Thyroid gland (tissue), 4 donors: Measurements from ENCODE around the gene LRCOL1. TPM values are rescaled to one million over a fixed set of nuclear protein-coding genes. Genes with fewer than 3 reads are reported as not detected.

Experiments
- DNase-seq, 2 donors: peaks; one replicate each; pipeline ENCODE4 v3.0.0-alpha.2; 2019
- H3K27ac ChIP-seq, 3 donors: fragments of 200-600 bp; sonication (generic); 1 replicate in 2 of 3; 2 replicates in 1 of 3; pipeline ENCODE4 v1.5.1; 2016 to 2019; ENCODE audit warnings: mild to moderate bottlenecking in 1 of 3, moderate library complexity in 1 of 3
- H3K27me3 ChIP-seq: fragments of 200-600 bp; sonication (generic); one replicate; pipeline ENCODE4 v1.5.1; 2019
- H3K36me3 ChIP-seq, 2 donors: fragments of 200-600 bp; sonication (generic); one replicate each; pipeline ENCODE4 v1.5.1; 2016 to 2019
- H3K4me1 ChIP-seq, 2 donors: fragments of 200-600 bp; sonication (generic); one replicate each; pipeline ENCODE4 v1.5.1; 2017 to 2019
- H3K4me3 ChIP-seq, 3 donors: fragments of 200-600 bp; sonication (generic); replicated peaks in 1 of 3; 1 replicate in 2 of 3; 2 replicates in 1 of 3; pipeline ENCODE4 v1.5.1; 2016; ENCODE audit warnings: mild to moderate bottlenecking in 1 of 3
- H3K9me3 ChIP-seq: fragments of 200-600 bp; sonication (generic); one replicate; pipeline ENCODE4 v1.5.1; 2017
- POLR2A ChIP-seq, 2 donors: fragments of 450-650 bp; IDR thresholded peaks; one replicate each; pipeline ENCODE4 v1.6.1; 2017; ENCODE audit warnings: antibody characterized with exemption in 2 of 2, mild to moderate bottlenecking in 2 of 2, moderate library complexity in 1 of 2
- WGBS, 2 donors: methylation state at CpG; one replicate each; pipeline ENCODE4 v1.1.5; 2017; 5-methylcytosine and 5-hydroxymethylcytosine counted together
- intact Hi-C: fragments of 100-400 bp; cut with DNase I; formaldehyde crosslinking; loops from one replicate; pipeline ENCODE4 v1.15.1; 2023
- total RNA-seq, 4 donors: library from RNA; depleted of rRNA; stranded (reverse); fragments of >200 nt; gene quantifications; one replicate each; pipeline ENCODE4 v1.2.3, GENCODE V29; 2016
- TF ChIP-seq, protein P1 (sequence below), 6 experiments: fragments of 200-600 bp in 3 of 6; fragments of 450-650 bp in 3 of 6; sonication (generic) in 3 of 6; IDR thresholded peaks; one replicate each; pipeline ENCODE4 v1.5.1; 2016 to 2019; ENCODE audit warnings: antibody characterized with exemption in 6 of 6, mild to moderate bottlenecking in 2 of 6, inconsistent platforms in 1 of 6, moderate library complexity in 1 of 6

Gene LRCOL1
- total RNA-seq, 4 donors from 2014 or later, result 0.89 to 3.2 (median 3.2) TPM; not detected in 1

DNA sequence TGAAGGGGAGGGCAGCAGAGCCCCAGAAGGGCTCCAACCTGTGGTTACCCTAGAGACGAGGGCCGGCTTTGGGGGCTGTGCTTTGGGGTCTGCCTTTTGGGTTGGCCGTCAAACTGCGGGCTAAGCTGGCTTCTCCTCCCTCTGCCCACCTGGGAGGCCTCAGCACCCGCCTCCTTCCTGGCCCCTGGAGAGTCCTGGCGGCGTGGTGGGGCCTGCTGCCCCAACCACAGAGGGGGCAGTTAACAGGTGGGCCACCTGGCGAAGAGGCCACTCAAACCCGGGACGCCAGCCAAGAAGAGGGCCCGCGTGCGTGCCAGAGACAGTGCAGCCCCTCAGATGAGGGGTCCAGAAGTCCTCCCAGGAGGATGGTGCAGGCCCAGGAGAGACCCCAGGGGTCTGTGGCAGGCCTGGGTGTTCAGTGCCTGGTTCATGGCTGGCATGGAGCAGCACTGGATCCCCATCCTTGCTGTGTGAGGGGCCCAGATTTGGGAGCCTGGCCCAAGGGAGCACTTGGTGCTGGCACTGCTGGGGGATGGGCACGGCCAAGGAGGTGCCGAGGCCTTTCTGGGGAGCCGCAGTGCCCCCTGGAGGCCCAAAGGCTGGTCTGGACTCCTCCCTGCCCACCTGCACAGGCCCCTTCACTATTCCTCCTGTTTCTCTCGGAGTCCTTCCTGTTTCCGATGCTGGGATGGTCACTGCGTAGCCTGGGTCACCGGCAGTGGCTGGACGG is 48.8 kb downstream of the LRCOL1 start:
- H3K9me3 ChIP-seq, result no peaks in the 10 kb centered on the region
- no peak overlapping the region for H3K27ac ChIP-seq
- WGBS, 2 donors, result 55 to 61% methylated on average over 8 to 18 of the region's 21 CpGs
- no peak overlapping the region for H3K4me3 ChIP-seq
- DNase-seq, result peak in 1 of 2 donors; percentile 41
- intact Hi-C loops, result no loop called here
- H3K4me1 ChIP-seq, result peaks cover 10 to 21% of the 10 kb centered on the region in 2 donors
- no peak for TF ChIP-seq POLR2A (IDR thresholded peaks at IDR 0.05)
- TF ChIP-seq, protein P1, sequence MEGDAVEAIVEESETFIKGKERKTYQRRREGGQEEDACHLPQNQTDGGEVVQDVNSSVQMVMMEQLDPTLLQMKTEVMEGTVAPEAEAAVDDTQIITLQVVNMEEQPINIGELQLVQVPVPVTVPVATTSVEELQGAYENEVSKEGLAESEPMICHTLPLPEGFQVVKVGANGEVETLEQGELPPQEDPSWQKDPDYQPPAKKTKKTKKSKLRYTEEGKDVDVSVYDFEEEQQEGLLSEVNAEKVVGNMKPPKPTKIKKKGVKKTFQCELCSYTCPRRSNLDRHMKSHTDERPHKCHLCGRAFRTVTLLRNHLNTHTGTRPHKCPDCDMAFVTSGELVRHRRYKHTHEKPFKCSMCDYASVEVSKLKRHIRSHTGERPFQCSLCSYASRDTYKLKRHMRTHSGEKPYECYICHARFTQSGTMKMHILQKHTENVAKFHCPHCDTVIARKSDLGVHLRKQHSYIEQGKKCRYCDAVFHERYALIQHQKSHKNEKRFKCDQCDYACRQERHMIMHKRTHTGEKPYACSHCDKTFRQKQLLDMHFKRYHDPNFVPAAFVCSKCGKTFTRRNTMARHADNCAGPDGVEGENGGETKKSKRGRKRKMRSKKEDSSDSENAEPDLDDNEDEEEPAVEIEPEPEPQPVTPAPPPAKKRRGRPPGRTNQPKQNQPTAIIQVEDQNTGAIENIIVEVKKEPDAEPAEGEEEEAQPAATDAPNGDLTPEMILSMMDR (IDR thresholded peaks at IDR 0.05), result peak in 1 of 6 experiments; percentile 29
- H3K27me3 ChIP-seq, result no peaks in the 10 kb centered on the region
- no peaks in the 10 kb centered on the region for H3K36me3 ChIP-seq

DNA sequence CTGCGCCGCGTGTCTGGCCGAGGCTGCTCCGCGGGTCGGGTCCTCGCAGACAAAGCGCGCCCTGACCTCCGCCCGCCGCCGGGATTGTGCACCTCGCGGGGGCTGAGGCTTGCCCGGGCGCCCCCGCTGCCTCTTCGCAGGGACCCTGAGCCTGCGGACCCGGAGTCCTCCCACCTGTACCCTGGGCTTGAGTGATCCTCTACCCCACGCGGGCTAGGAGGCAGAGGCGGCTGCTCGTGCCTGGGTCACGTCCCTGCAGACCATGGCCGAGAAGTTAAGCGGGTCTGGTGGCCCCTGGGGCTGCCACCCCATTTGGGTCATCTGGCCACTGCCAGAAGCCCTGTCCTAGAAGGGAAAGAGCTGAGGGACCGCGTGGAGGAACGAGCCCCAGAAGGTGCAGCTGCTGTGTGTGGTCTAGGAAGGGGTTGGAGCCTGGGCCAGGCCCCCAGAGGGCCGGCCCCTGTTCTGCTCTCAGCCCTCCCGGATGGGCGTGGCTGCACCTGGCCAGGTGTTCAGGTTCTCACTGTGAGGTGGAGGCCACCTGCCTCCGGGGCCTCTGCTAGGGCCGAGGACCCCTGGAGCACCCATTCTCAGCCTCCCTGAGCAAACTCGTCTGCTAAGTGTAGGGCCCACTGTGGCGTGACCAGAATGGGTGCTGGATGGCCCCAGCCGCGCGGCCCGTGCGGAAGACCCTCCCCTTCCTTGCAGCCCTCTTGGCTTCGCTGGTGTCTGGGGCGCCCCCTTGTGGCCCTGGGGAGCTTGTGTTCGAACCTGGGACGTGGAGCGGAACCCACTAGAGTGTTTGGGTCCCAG is 49.6 kb downstream of the LRCOL1 start:
- 5% methylated on average over 8 of the region's 49 CpGs; no CpG with 5 or more reads in 1 of the 2 donors for WGBS, 2 donors
- peak; percentile 35 to 47 for DNase-seq

DNA sequence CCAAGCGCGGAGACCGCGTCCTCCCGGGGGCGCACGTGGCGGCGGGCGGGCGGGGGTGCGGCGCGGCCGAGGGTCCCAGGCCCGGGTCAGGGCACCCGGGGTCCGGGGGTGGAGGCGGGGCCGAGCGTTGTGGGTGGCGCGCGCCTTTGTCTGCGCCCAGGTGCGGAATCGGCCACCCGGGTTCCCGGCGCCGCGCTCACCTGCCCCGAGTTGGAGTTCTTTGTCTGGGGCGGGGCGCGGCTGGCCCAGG is 50.1 kb downstream of the LRCOL1 start:
- Histone ChIP-seq H3K9me3 (no peaks in the 10 kb centered on the region), H3K27ac (no peak overlapping the region), H3K27me3 (no peaks in the 10 kb centered on the region), H3K4me1 (peaks cover 10 to 21% of the 10 kb centered on the region in 2 donors), H3K36me3 (no peaks in the 10 kb centered on the region), H3K4me3 (peak overlapping the region; percentile 15 to 39 (median 27))
- TF ChIP-seq, protein P1 (IDR thresholded peaks at IDR 0.05), result no peak
- TF ChIP-seq POLR2A (IDR thresholded peaks at IDR 0.05), result no peak
- intact Hi-C loops, result no loop called here
- peak in 1 of 2 donors; percentile 35 for DNase-seq
- WGBS, 2 donors, result no CpG with 5 or more reads among the region's 36 CpGs

More for the DNA sequence above, 49.6 kb downstream of the LRCOL1 start:
- Histone ChIP-seq H3K9me3 (no peaks in the 10 kb centered on the region), H3K4me3 (peak overlapping the region in 2 of 3 donors; percentile 15 to 39), H3K27ac (no peak overlapping the region), H3K27me3 (no peaks in the 10 kb centered on the region), H3K36me3 (no peaks in the 10 kb centered on the region), H3K4me1 (peaks cover 10 to 21% of the 10 kb centered on the region in 2 donors)
- no peak for TF ChIP-seq POLR2A (IDR thresholded peaks at IDR 0.05)
- TF ChIP-seq, protein P1 (IDR thresholded peaks at IDR 0.05), result peak; percentile 10 to 64 (median 40)
- intact Hi-C loops, result no loop called here

DNA sequence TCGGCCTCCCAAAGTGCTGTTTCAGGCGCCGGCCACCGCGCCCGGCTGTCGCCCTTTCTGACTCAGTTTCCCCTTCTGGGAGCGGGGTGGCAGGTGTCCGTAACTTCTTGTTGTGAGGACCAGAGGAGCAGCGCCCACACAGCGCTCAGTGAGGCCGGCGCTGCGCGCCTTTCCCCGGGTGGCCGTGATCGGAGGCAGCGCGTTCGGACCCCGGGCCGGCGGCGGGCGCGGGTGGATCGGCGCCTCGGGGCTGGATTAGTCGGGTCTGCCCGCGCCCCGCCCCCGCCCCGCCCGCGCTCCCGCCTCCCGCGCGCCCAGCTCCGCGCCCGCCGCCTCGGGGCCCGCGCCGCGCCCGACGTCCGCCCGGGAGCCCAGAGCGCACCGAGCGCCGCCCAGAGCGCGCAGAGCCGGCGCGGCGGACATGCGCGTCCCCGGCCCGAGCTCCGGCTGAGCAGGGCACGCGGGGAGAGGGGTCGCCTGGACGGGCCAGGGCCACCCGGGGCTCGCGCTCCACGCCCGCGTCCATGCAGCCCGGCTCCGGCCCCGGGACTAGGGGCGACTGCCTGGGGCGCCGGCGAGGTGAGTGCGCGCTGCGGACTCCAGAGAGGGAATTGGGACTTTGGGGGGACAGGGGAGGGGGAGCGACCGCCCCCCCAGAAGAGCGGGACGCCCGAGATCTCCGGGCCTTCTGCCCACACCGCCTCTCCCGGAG is 50.6 kb downstream of the LRCOL1 start:
- DNase-seq, result peak; percentile 45 to 48
- 3% methylated on average over 7 of the region's 98 CpGs; no CpG with 5 or more reads in 1 of the 2 donors for WGBS, 2 donors
- Histone ChIP-seq H3K9me3 (no peaks in the 10 kb centered on the region), H3K4me1 (peaks cover 10 to 21% of the 10 kb centered on the region in 2 donors), H3K4me3 (peak overlapping the region; percentile 15 to 39 (median 27)), H3K27ac (no peak overlapping the region), H3K36me3 (no peaks in the 10 kb centered on the region), H3K27me3 (no peaks in the 10 kb centered on the region)
- intact Hi-C loops, result no loop called here
- no peak for TF ChIP-seq POLR2A (IDR thresholded peaks at IDR 0.05)
- TF ChIP-seq, protein P1 (IDR thresholded peaks at IDR 0.05), result no peak
